Measurements from ENCODE around the gene SLC16A13.

GRCh38 chr17:6989779-6990178 lies 46.0 kb upstream of the SLC16A13 start:
- no peak for TF ChIP-seq CTCF (IDR thresholded peaks at IDR 0.05)
- TF ChIP-seq POLR2A (IDR thresholded peaks at IDR 0.05): no peak

Measured in body of pancreas (tissue), 4 donors.